H1 (cell line): ENCODE measurements around the gene VWA3B.

Experiments used
- ZNF274 ChIP-seq: IDR thresholded peaks from 2 replicates; pipeline ENCODE4 v1.7.0; 2012; ENCODE audit warnings: low read length, borderline replicate concordance; ENCODE audit errors: extremely low read depth
- TF ChIP-seq, protein P1 (sequence below), 3 experiments: IDR thresholded peaks; 1 replicate in 2 of 3; 2 replicates in 1 of 3; pipeline versions ENCODE4 v1.5.1 to v1.6.1; 2011; ENCODE audit warnings: low read length in 3 of 3, mild to moderate bottlenecking in 3 of 3, inconsistent platforms in 2 of 3, low read depth in 1 of 3, moderate library complexity in 1 of 3; ENCODE audit not compliant: insufficient read depth in 1 of 3; ENCODE audit errors: control extremely low read depth in 1 of 3

DNA sequence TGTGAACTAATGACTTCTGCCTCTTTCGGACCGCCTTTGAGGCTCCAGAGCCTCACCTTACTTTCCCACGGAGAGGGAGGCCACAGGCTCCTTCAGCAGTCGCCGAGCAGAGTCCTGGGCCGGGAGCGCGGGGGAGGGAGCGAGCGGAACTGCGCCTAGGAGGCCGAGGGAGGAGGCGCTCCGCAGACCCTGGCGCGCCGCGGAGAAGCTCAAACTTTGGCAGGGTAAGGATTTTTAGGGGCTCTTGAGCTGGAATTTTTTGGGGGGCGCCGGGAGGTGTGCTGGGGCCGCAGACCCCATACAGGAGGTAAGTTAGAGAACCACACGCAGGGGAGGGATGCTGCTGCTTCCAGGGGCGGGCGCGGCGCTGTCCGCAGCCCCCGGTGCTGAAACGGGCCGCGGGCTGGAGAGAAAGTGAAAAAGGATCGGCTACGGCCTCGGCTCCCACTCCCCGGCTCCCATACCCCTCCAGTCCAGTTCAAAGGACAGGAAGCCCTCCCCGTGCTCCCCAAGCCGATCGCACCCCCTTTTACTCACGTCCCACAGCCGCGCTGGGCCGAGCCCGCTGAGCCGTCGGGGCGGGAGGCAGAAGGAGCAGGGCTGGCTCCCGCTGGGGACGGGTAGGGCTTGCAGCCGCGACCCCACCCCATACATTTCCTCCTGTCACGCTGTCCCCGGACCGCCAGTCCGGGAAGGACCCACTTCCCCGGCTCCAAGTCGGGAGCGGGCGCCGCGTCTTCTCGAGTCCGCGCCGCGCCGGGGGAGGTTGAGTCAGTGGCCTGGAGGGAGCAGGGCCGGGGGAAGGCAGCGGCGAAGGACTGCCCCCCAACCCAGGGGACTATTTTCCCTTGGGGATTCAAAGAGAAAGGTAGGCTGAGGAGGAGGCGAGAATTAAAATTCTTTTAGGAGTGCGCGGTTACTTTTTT, 259.6 kb downstream of the VWA3B start, which contains the start of gene CNGA3:
- no peak for TF ChIP-seq ZNF274
- TF ChIP-seq, protein P1, sequence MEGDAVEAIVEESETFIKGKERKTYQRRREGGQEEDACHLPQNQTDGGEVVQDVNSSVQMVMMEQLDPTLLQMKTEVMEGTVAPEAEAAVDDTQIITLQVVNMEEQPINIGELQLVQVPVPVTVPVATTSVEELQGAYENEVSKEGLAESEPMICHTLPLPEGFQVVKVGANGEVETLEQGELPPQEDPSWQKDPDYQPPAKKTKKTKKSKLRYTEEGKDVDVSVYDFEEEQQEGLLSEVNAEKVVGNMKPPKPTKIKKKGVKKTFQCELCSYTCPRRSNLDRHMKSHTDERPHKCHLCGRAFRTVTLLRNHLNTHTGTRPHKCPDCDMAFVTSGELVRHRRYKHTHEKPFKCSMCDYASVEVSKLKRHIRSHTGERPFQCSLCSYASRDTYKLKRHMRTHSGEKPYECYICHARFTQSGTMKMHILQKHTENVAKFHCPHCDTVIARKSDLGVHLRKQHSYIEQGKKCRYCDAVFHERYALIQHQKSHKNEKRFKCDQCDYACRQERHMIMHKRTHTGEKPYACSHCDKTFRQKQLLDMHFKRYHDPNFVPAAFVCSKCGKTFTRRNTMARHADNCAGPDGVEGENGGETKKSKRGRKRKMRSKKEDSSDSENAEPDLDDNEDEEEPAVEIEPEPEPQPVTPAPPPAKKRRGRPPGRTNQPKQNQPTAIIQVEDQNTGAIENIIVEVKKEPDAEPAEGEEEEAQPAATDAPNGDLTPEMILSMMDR (IDR thresholded peaks at IDR 0.05; ENCODE audit: control extremely low read depth in 1 of 3, insufficient read depth in 1 of 3, low read depth in 1 of 3, low read length in 3 of 3): no peak
